Esophagus squamous epithelium (tissue), 4 donors: ENCODE data around the gene SKI.

ENCODE experiments used
- CTCF ChIP-seq, 6 experiments: fragments of 450-650 bp in 4 of 6; fragments of 200-600 bp in 2 of 6; sonication (generic) in 2 of 6; IDR thresholded peaks; one replicate each; pipeline ENCODE4 v1.5.1; 2016 to 2019; ENCODE audit warnings: antibody characterized with exemption in 6 of 6, mild to moderate bottlenecking in 4 of 6, moderate library complexity in 4 of 6
- POLR2A ChIP-seq, 4 donors: fragments of 450-650 bp; IDR thresholded peaks; one replicate each; pipeline ENCODE4 v1.6.1; 2017; ENCODE audit warnings: antibody characterized with exemption in 4 of 4, mild to moderate bottlenecking in 4 of 4, moderate library complexity in 3 of 4

- TF ChIP-seq POLR2A (IDR thresholded peaks at IDR 0.05): no peak
- no peak for TF ChIP-seq CTCF (IDR thresholded peaks at IDR 0.05)
Measured at GRCh38 chr1:2303016-2303775, 75.1 kb downstream of the SKI start.
